ENCODE measurements around the gene MTA1. TPM values are rescaled to one million over a fixed set of nuclear protein-coding genes. Genes with fewer than 3 reads are reported as not detected.

The MTA1 gene
- total and polyA plus RNA-seq, 2 of the 8 experiments (the other 6 are each of a cell fraction or from before 2014, with no cell fraction given): 73.9 to 221 TPM

- no peak for TF ChIP-seq RXRA (IDR thresholded peaks at IDR 0.05; ENCODE audit: insufficient read depth, low read depth, low read length)
- TF ChIP-seq FOSL1 (IDR thresholded peaks at IDR 0.05; ENCODE audit: insufficient read depth, low read depth, low read length): no peak
- TF ChIP-seq KDM4A (IDR thresholded peaks at IDR 0.05; ENCODE audit: low read depth, low read length, severe bottlenecking): peak; percentile 15
- no peak for TF ChIP-seq POLR2A (IDR thresholded peaks at IDR 0.05; ENCODE audit: control extremely low read depth in 1 of 2, low read depth in 2 of 2, low read length in 2 of 2)
- TF ChIP-seq HDAC6 (IDR thresholded peaks at IDR 0.05; ENCODE audit: low read depth, low read length): no peak
- TF ChIP-seq TAF7 (optimal IDR thresholded peaks at IDR 0.05; ENCODE audit: borderline replicate concordance, low read depth, low read length): no peak
These were observed 55.9 kb downstream of the MTA1 start (continued) for GRCh38 chr14:105475269-105476096.

Measured in H1 (cell line).